Fibroblast of lung (primary cell): ENCODE data around the gene COL6A2.

Source experiments
- EZH2 ChIP-seq: IDR thresholded peaks from 2 replicates; pipeline ENCODE4 v1.5.1; 2012; ENCODE audit warnings: low read length, control low read depth, mild to moderate bottlenecking; ENCODE audit errors: missing control alignments
- TF ChIP-seq, protein P1 (sequence below), 2 donors: IDR thresholded peaks in 1 of 2; conservative IDR thresholded peaks in 1 of 2; 1 replicate in 1 of 2; 2 replicates in 1 of 2; pipeline ENCODE4 v1.5.1; 2011 to 2012; ENCODE audit warnings: low read length in 2 of 2, control low read depth in 1 of 2, inconsistent platforms in 1 of 2, low read depth in 1 of 2, mild to moderate bottlenecking in 1 of 2

DNA sequence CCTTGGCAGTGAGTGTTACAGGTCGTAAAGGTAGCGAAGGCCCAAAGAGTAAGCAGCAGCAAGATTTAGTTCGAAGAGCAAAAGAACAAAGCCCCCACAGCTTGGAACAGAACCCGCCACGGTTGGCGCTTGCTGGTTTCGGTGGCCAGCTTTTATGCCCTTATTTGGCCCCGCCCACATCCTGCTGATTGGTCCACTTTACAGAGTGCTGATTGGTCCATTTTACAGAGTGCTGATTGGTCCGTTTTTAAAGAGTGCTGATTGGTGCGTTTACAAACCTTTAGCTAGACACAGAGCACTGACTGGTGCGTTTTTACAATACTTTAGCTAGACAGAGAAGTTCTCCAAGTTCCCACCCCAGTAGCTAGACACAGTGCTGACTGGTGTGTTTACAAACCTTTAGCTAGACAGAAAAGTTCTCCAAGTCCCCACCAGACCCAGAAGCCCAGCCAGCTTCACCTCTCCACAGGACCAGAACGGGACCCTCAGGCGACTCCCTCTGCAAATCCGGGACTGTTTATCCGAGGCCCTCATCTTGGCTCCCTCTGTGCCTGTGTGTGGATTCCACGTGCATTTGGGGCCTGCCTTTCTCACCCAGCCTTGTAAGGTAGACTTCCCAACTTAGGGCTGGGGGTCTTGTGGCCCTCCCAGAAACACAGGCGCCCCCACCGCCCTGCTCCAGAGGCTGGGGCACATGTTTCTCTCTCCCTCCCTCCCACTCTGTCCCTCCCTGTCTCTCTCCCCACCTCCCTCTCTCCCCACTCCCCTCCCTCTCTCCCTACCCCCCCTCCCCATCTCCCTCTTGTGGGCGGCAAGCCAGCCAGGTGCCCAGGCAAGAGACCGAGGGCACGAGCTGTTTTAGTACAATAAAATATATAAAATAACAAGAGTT, 44.9 kb downstream of the COL6A2 start:
- no peak for TF ChIP-seq EZH2
- TF ChIP-seq, protein P1, sequence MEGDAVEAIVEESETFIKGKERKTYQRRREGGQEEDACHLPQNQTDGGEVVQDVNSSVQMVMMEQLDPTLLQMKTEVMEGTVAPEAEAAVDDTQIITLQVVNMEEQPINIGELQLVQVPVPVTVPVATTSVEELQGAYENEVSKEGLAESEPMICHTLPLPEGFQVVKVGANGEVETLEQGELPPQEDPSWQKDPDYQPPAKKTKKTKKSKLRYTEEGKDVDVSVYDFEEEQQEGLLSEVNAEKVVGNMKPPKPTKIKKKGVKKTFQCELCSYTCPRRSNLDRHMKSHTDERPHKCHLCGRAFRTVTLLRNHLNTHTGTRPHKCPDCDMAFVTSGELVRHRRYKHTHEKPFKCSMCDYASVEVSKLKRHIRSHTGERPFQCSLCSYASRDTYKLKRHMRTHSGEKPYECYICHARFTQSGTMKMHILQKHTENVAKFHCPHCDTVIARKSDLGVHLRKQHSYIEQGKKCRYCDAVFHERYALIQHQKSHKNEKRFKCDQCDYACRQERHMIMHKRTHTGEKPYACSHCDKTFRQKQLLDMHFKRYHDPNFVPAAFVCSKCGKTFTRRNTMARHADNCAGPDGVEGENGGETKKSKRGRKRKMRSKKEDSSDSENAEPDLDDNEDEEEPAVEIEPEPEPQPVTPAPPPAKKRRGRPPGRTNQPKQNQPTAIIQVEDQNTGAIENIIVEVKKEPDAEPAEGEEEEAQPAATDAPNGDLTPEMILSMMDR (conservative IDR thresholded peaks at IDR 0.05 in 1 of 2, IDR thresholded peaks at IDR 0.05 in 1 of 2; ENCODE audit: low read depth in 1 of 2, low read length in 2 of 2): no peak
